Ishikawa (cell line): ENCODE data around the gene ITFG1.

Experiments used
- CREB1 ChIP-seq: IDR thresholded peaks from 2 replicates; pipeline ENCODE4 v1.6.1; 2012; ENCODE audit warnings: low read depth
- EGR1 ChIP-seq: IDR thresholded peaks from 2 replicates; pipeline ENCODE4 v1.6.1; 2012
- EP300 ChIP-seq: IDR thresholded peaks from 2 replicates; pipeline ENCODE4 v1.6.1; 2012; ENCODE audit warnings: borderline replicate concordance
- FOXM1 ChIP-seq: IDR thresholded peaks from 2 replicates; pipeline ENCODE4 v1.6.1; 2012; ENCODE audit warnings: low read depth, borderline replicate concordance
- MAX ChIP-seq: IDR thresholded peaks from 2 replicates; pipeline ENCODE4 v1.6.1; 2012
- REST ChIP-seq: IDR thresholded peaks from 2 replicates; pipeline ENCODE4 v1.6.1; 2012; ENCODE audit warnings: low read depth, mild to moderate bottlenecking
- TAF1 ChIP-seq: IDR thresholded peaks from 2 replicates; pipeline ENCODE4 v1.6.1; 2012; ENCODE audit warnings: low read depth, mild to moderate bottlenecking
- TCF12 ChIP-seq: IDR thresholded peaks from 2 replicates; pipeline ENCODE4 v1.6.1; 2012; ENCODE audit warnings: low read depth
- USF1 ChIP-seq: IDR thresholded peaks from 2 replicates; pipeline ENCODE4 v1.6.1; 2012
- YY1 ChIP-seq: IDR thresholded peaks from 2 replicates; pipeline ENCODE4 v1.6.1; 2012; ENCODE audit warnings: low read depth
- ZBTB7A ChIP-seq: IDR thresholded peaks from 2 replicates; pipeline ENCODE4 v1.6.1; 2012; ENCODE audit warnings: low read depth

- TF ChIP-seq EP300 (no peak), ZBTB7A (no peak), YY1 (no peak), CREB1 (no peak), MAX (no peak), TCF12 (no peak), USF1 (no peak), TAF1 (no peak), EGR1 (no peak), FOXM1 (no peak), REST (no peak)
Observed at GRCh38 chr16:47142486-47142820, 318.4 kb downstream of the ITFG1 start.
